ENCODE measurements around the gene DAPK1.

DNA sequence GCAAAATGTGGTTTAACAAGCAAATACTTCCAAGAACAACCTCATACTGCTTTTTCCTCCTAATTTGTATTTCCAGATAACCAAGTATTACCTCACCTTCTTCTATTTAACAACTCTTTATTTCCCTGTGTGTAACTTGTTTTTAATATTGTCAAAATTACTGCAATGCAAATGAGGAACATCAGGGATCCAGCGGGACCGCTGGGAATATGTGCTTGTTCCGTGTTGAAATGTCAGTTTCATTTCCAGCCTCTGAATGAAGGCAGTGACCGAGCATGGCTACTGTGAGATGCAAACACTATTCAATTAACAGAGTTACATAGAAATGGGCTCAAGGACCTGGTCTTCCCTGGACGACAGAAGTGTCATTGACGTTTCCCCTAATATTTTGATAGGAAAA is 117.5 kb downstream of the DAPK1 start:
- TF ChIP-seq POLR2A (IDR thresholded peaks at IDR 0.05): no peak
- TF ChIP-seq, protein P1, sequence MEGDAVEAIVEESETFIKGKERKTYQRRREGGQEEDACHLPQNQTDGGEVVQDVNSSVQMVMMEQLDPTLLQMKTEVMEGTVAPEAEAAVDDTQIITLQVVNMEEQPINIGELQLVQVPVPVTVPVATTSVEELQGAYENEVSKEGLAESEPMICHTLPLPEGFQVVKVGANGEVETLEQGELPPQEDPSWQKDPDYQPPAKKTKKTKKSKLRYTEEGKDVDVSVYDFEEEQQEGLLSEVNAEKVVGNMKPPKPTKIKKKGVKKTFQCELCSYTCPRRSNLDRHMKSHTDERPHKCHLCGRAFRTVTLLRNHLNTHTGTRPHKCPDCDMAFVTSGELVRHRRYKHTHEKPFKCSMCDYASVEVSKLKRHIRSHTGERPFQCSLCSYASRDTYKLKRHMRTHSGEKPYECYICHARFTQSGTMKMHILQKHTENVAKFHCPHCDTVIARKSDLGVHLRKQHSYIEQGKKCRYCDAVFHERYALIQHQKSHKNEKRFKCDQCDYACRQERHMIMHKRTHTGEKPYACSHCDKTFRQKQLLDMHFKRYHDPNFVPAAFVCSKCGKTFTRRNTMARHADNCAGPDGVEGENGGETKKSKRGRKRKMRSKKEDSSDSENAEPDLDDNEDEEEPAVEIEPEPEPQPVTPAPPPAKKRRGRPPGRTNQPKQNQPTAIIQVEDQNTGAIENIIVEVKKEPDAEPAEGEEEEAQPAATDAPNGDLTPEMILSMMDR (IDR thresholded peaks at IDR 0.05): no peak
